Neural progenitor cell (in vitro differentiated cells): Measurements from ENCODE around the gene ZBTB12.

Experiments used
- EZH2 ChIP-seq: fragments of 200-600 bp; sonication (generic); IDR thresholded peaks from 2 replicates; pipeline ENCODE4 v1.6.1; 2017; ENCODE audit warnings: antibody characterized with exemption, mild to moderate bottlenecking, moderate library complexity
- EZH2phosphoT487 ChIP-seq: fragments of 200-600 bp; sonication (generic); IDR thresholded peaks from 2 replicates; pipeline ENCODE4 v1.6.1; 2017; ENCODE audit warnings: antibody characterized with exemption
- TF ChIP-seq, protein P1 (sequence below): fragments of 200-600 bp; sonication (generic); IDR thresholded peaks from 2 replicates; pipeline ENCODE4 v1.5.1; 2017; ENCODE audit warnings: antibody characterized with exemption, mild to moderate bottlenecking

DNA sequence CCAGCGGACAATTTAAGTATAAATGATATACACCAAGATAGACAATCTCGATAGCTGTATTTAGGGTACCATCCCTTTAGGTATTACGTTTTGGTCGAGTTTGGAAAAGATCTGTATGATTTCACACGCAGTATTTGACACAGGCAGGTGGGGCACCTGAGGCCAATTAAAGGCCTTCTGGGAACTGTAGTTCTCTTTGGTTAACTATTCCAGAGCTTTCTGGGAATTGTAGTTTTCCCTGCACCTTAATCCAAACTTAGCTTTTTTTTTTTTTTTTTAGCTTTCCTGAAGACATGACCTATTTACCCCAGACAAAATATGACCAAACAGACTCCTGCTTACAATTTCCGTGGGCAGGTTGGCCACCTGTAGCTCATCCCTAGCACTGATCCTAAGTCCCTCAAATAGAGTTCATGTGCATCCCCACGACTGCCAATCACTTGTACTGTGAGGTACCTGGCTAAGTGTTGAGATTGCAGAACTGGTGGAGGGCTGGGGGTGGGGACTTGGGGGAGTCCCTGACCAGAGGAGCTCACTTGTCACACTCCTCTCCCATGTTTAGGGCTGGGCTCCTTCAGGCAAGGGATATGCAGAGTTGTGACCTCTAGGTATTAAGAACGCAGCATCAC is 3.4 kb downstream of the ZBTB12 start:
- TF ChIP-seq, protein P1, sequence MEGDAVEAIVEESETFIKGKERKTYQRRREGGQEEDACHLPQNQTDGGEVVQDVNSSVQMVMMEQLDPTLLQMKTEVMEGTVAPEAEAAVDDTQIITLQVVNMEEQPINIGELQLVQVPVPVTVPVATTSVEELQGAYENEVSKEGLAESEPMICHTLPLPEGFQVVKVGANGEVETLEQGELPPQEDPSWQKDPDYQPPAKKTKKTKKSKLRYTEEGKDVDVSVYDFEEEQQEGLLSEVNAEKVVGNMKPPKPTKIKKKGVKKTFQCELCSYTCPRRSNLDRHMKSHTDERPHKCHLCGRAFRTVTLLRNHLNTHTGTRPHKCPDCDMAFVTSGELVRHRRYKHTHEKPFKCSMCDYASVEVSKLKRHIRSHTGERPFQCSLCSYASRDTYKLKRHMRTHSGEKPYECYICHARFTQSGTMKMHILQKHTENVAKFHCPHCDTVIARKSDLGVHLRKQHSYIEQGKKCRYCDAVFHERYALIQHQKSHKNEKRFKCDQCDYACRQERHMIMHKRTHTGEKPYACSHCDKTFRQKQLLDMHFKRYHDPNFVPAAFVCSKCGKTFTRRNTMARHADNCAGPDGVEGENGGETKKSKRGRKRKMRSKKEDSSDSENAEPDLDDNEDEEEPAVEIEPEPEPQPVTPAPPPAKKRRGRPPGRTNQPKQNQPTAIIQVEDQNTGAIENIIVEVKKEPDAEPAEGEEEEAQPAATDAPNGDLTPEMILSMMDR = peak; percentile 17
- no peak for TF ChIP-seq EZH2
- no peak for TF ChIP-seq EZH2phosphoT487
